Glutamatergic neuron (in vitro differentiated cells): ENCODE measurements around the gene DPP3. TPM values are rescaled to one million over a fixed set of nuclear protein-coding genes. Genes with fewer than 3 reads are reported as not detected.

Source experiments
- DNase-seq: peaks from one replicate; pipeline ENCODE4 v3.0.0; 2022
- H3K27ac Mint-ChIP-seq: one replicate; pipeline ENCODE4 v1.8.0; 2020; ENCODE audit warnings: mild to moderate bottlenecking, mixed read lengths, inconsistent platforms; ENCODE audit not compliant: unreplicated experiment
- H3K27me3 Mint-ChIP-seq: one replicate; pipeline ENCODE4 v1.8.0; 2020; ENCODE audit warnings: mild to moderate bottlenecking, moderate library complexity, mixed read lengths, inconsistent platforms; ENCODE audit not compliant: unreplicated experiment
- H3K36me3 Mint-ChIP-seq: one replicate; pipeline ENCODE4 v1.8.0; 2020; ENCODE audit warnings: mild to moderate bottlenecking, mixed read lengths, inconsistent platforms; ENCODE audit not compliant: unreplicated experiment
- H3K4me1 Mint-ChIP-seq: one replicate; pipeline ENCODE4 v1.8.0; 2020; ENCODE audit warnings: mild to moderate bottlenecking, low read depth, mixed read lengths, inconsistent platforms; ENCODE audit not compliant: unreplicated experiment
- H3K4me3 Mint-ChIP-seq: one replicate; pipeline ENCODE4 v1.8.0; 2020; ENCODE audit warnings: mild to moderate bottlenecking, mixed read lengths, inconsistent platforms; ENCODE audit not compliant: unreplicated experiment
- H3K9me3 Mint-ChIP-seq: one replicate; pipeline ENCODE4 v1.8.0; 2020; ENCODE audit warnings: mild to moderate bottlenecking, moderate library complexity, mixed read lengths, inconsistent platforms; ENCODE audit not compliant: unreplicated experiment
- total RNA-seq: library from RNA; stranded (reverse); fragmentation: NEBNext Ultra II Directional; extraction: Animal tissue kit (Norgen Biotek cat#: 25700); gene quantifications from one replicate; pipeline ENCODE4 v1.2.1, GENCODE V29; 2021; ENCODE audit not compliant: unreplicated experiment
- TF ChIP-seq, protein P1 (sequence below): fragments of 200-600 bp; sonication (generic); IDR thresholded peaks from one replicate; pipeline ENCODE4 v1.5.0; 2021; ENCODE audit not compliant: partially characterized antibody, unreplicated experiment

Gene DPP3
- total RNA-seq, 1 donor from 2014 or later = 72.0 TPM

DNA sequence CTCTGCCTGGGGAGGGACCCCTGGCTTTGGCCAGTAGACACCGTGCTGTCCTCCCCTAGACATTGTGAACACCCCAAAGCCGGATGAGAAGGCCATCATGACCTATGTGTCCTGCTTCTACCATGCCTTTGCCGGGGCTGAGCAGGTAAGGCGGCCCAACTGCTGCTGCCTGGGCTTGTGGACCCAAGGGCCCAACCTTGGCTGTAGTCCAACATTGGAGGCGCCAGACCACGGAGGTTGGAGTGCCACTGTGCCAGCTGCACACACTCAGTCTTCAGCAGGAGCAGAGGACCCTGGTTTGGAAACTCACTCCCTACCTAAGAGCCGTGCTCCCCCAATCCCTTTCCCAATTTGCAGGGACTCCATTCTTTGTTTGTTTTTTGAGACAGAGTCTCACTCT, 75.9 kb downstream of the DPP3 start:
- H3K9me3 Mint-ChIP-seq = peaks cover 5% of the 10 kb centered on the region
- DNase-seq = no peak
- H3K27me3 Mint-ChIP-seq = peaks cover 6% of the 10 kb centered on the region
- TF ChIP-seq, protein P1, sequence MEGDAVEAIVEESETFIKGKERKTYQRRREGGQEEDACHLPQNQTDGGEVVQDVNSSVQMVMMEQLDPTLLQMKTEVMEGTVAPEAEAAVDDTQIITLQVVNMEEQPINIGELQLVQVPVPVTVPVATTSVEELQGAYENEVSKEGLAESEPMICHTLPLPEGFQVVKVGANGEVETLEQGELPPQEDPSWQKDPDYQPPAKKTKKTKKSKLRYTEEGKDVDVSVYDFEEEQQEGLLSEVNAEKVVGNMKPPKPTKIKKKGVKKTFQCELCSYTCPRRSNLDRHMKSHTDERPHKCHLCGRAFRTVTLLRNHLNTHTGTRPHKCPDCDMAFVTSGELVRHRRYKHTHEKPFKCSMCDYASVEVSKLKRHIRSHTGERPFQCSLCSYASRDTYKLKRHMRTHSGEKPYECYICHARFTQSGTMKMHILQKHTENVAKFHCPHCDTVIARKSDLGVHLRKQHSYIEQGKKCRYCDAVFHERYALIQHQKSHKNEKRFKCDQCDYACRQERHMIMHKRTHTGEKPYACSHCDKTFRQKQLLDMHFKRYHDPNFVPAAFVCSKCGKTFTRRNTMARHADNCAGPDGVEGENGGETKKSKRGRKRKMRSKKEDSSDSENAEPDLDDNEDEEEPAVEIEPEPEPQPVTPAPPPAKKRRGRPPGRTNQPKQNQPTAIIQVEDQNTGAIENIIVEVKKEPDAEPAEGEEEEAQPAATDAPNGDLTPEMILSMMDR = no peak
- no peaks in the 10 kb centered on the region for H3K36me3 Mint-ChIP-seq
- peaks cover under 1% of the 10 kb centered on the region for H3K4me1 Mint-ChIP-seq
- H3K27ac Mint-ChIP-seq = no peak overlapping the region
- no peak overlapping the region for H3K4me3 Mint-ChIP-seq

DNA sequence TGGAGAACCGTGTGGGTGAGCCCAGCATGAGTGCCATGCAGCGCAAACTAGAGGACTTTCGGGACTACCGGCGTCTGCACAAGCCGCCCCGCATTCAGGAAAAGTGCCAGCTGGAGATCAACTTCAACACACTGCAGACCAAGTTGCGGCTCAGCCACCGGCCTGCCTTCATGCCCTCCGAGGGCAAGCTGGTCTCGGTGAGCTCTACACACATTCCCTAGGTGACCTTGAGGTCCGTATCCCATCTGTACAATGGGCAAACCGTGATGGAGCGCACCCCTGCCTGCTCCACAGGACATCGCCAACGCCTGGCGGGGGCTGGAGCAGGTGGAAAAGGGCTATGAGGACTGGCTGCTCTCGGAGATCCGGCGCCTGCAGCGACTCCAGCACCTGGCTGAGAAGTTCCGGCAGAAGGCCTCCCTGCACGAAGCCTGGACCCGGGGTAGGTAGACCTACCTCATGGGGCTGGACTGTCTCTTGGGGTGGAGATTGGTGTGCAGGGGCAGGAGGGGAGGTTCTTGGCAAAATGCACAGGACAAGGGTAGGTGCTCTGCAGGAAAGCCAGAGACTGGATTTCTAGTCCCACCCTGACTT, 77.6 kb downstream of the DPP3 start:
- peaks cover 8% of the 10 kb centered on the region for H3K9me3 Mint-ChIP-seq
- H3K27ac Mint-ChIP-seq = no peak overlapping the region
- peaks cover 10% of the 10 kb centered on the region for H3K27me3 Mint-ChIP-seq
- no peak for DNase-seq
- no peak overlapping the region for H3K4me3 Mint-ChIP-seq
- no peaks in the 10 kb centered on the region for H3K36me3 Mint-ChIP-seq
- TF ChIP-seq, protein P1 = no peak
- peaks cover 4% of the 10 kb centered on the region for H3K4me1 Mint-ChIP-seq

Other genes with a start within 250 kb of the DPP3 start
- gene KLC2, start 222.7 kb upstream of the DPP3 start, total RNA-seq = 127 TPM
- gene RAB1B, start 211.8 kb upstream of the DPP3 start, total RNA-seq = 85.4 TPM
- gene CNIH2, start 202.3 kb upstream of the DPP3 start, total RNA-seq = 61.3 TPM
- gene YIF1A, start 191.3 kb upstream of the DPP3 start, total RNA-seq = 115 TPM
- gene TMEM151A, start 188.5 kb upstream of the DPP3 start, total RNA-seq = 19.2 TPM
- 11.4 TPM for gene CD248, start 163.4 kb upstream of the DPP3 start, total RNA-seq
- 1.9 TPM for gene RIN1, start 144.0 kb upstream of the DPP3 start, total RNA-seq
- gene BRMS1, start 135.3 kb upstream of the DPP3 start, total RNA-seq = 44.0 TPM
- gene B4GAT1, start 132.8 kb upstream of the DPP3 start, total RNA-seq = 42.7 TPM
- 2.8 TPM for gene SLC29A2, start 108.7 kb upstream of the DPP3 start, total RNA-seq
- gene NPAS4, start 59.4 kb upstream of the DPP3 start, total RNA-seq = 0.78 TPM
- gene MRPL11, start 41.6 kb upstream of the DPP3 start, total RNA-seq = 27.5 TPM
- gene PELI3, start 13.5 kb upstream of the DPP3 start, total RNA-seq = 7.7 TPM
- gene BBS1, start 30.2 kb downstream of the DPP3 start, total RNA-seq = 37.3 TPM
- gene ZDHHC24, start 65.6 kb downstream of the DPP3 start, total RNA-seq = 11.5 TPM
- 2.0 TPM for gene ACTN3, start 66.5 kb downstream of the DPP3 start, total RNA-seq
- 31.1 TPM for gene CTSF, start 88.2 kb downstream of the DPP3 start, total RNA-seq
- gene CCDC87, start 112.6 kb downstream of the DPP3 start, total RNA-seq = 0.51 TPM
- gene CCS, start 112.8 kb downstream of the DPP3 start, total RNA-seq = 65.1 TPM
- 89.2 TPM for gene RBM14, start 136.2 kb downstream of the DPP3 start, total RNA-seq
- 244 TPM for gene RBM4, start 158.3 kb downstream of the DPP3 start, total RNA-seq
- 61.2 TPM for gene RBM4B, start 197.5 kb downstream of the DPP3 start, total RNA-seq
- 371 TPM for gene SPTBN2, start 248.8 kb downstream of the DPP3 start, total RNA-seq